Stomach (tissue), 4 donors: ENCODE measurements around the gene MALL.
"Not testable (repeated sequence)": the region's sequence is repeated elsewhere in the genome, so short reads cannot be mapped to it uniquely, and the experiment has no call there.

ENCODE experiments used
- CTCF ChIP-seq, 7 experiments: fragments of 450-650 bp in 4 of 7; fragments of 200-600 bp in 3 of 7; sonication (generic) in 3 of 7; IDR thresholded peaks; one replicate each; pipeline ENCODE4 v1.5.1; 2016 to 2019; ENCODE audit warnings: antibody characterized with exemption in 7 of 7, control low read depth in 2 of 7, mild to moderate bottlenecking in 1 of 7
- EP300 ChIP-seq: sonication (generic); formaldehyde crosslinking; IDR thresholded peaks from one replicate; pipeline ENCODE4 v1.6.1; 2017; ENCODE audit warnings: antibody characterized with exemption
- POLR2A ChIP-seq, 4 donors: fragments of 450-650 bp; IDR thresholded peaks; one replicate each; pipeline ENCODE4 v1.6.1; 2016; ENCODE audit warnings: antibody characterized with exemption in 4 of 4, control low read depth in 2 of 4, mild to moderate bottlenecking in 1 of 4, moderate library complexity in 1 of 4

DNA sequence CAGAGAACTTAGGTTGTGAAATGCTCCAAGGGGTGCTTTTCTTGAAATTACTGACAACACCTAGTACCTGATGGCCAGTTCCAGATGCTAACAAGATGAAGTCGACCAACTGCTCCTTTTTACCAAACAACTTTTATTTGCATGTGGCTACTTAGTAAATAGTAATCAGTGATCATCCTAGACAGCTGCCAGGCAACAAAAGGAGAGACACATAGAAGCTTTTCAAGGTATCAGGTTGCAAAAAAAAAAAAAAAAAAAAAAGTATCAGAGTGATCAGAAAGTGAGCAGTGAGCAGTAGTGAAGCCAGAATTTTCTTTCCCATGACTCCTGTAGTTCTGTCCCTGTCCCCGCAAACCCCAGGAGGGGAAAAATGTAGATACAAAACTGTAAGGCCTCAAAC is 31.9 kb downstream of the MALL start:
- not testable (repeated sequence) for TF ChIP-seq CTCF (IDR thresholded peaks at IDR 0.05); POLR2A (IDR thresholded peaks at IDR 0.05); EP300
